ENCODE data around the gene TMEM147.

The TMEM147 gene

GRCh38 chr19:35506011-35506410, 39.4 kb upstream of the TMEM147 start:
- no peak for ATAC-seq (ENCODE audit: insufficient read depth, low read depth)

GRCh38 chr19:35507561-35507960, 37.9 kb upstream of the TMEM147 start:
- no peak for DNase-seq
- Histone ChIP-seq H3K27ac (ENCODE audit: low read length) (no peak overlapping the region), H2AFZ (ENCODE audit: low read depth, low read length) (no peak overlapping the region), H3K9ac (ENCODE audit: low read depth, low read length) (no peak overlapping the region), H3K27me3 (ENCODE audit: insufficient read depth, low read length, poor library complexity) (peaks cover 45% of the 10 kb centered on the region), H4K20me1 (ENCODE audit: insufficient read depth, low read length) (no peaks in the 10 kb centered on the region; the same call in 1 of the 2 replicates), H3K4me3 (ENCODE audit: low read depth in 1 of 2, low read length in 2 of 2) (no peak overlapping the region), H3K36me3 (ENCODE audit: insufficient read depth, low read length) (no peaks in the 10 kb centered on the region), H3K9me3 (ENCODE audit: insufficient read depth, low read length, severe bottlenecking) (no peaks in the 10 kb centered on the region), H3K4me1 (ENCODE audit: insufficient read depth, low read length) (no peaks in the 10 kb centered on the region), H3K4me2 (ENCODE audit: insufficient read depth, low read length) (no peak overlapping the region), H3K79me2 (ENCODE audit: insufficient read depth, low read length) (no peaks in the 10 kb centered on the region)
- ATAC-seq (ENCODE audit: insufficient read depth, low read depth), result no peak
- TF ChIP-seq EZH2 (IDR thresholded peaks at IDR 0.05; ENCODE audit: borderline replicate concordance, low read depth, low read length, severe bottlenecking), result no peak
- TF ChIP-seq CTCF (IDR thresholded peaks at IDR 0.05; ENCODE audit: borderline replicate concordance, extremely low read depth, low read length, poor library complexity, severe bottlenecking), result no peak

More at GRCh38 chr19:35506011-35506410, 39.4 kb upstream of the TMEM147 start:
- H3K4me1 ChIP-seq (ENCODE audit: insufficient read depth, low read length), result no peaks in the 10 kb centered on the region
- H3K9me3 ChIP-seq (ENCODE audit: insufficient read depth, low read length, severe bottlenecking), result no peaks in the 10 kb centered on the region
- no peak overlapping the region for H2AFZ ChIP-seq (ENCODE audit: low read depth, low read length)
- no peak overlapping the region for H3K9ac ChIP-seq (ENCODE audit: low read depth, low read length)
- H3K27ac ChIP-seq (ENCODE audit: low read length), result no peak overlapping the region
- H3K27me3 ChIP-seq (ENCODE audit: insufficient read depth, low read length, poor library complexity), result peaks cover 45% of the 10 kb centered on the region
- TF ChIP-seq CTCF (IDR thresholded peaks at IDR 0.05; ENCODE audit: borderline replicate concordance, extremely low read depth, low read length, poor library complexity, severe bottlenecking) (no peak), EZH2 (IDR thresholded peaks at IDR 0.05; ENCODE audit: borderline replicate concordance, low read depth, low read length, severe bottlenecking) (no peak)
- no peak overlapping the region for H3K4me2 ChIP-seq (ENCODE audit: insufficient read depth, low read length)
- no peaks in the 10 kb centered on the region for H3K79me2 ChIP-seq (ENCODE audit: insufficient read depth, low read length)
- no peak overlapping the region for H3K4me3 ChIP-seq (ENCODE audit: low read depth in 1 of 2, low read length in 2 of 2)
- H3K36me3 ChIP-seq (ENCODE audit: insufficient read depth, low read length), result no peaks in the 10 kb centered on the region
- DNase-seq, result no peak
- no peaks in the 10 kb centered on the region; the same call in 1 of the 2 replicates for H4K20me1 ChIP-seq (ENCODE audit: insufficient read depth, low read length)

GRCh38 chr19:35508129-35508528, 37.3 kb upstream of the TMEM147 start:
- Histone ChIP-seq H3K4me3 (ENCODE audit: low read depth in 1 of 2, low read length in 2 of 2) (no peak overlapping the region), H3K27me3 (ENCODE audit: insufficient read depth, low read length, poor library complexity) (peaks cover 45% of the 10 kb centered on the region), H4K20me1 (ENCODE audit: insufficient read depth, low read length) (no peaks in the 10 kb centered on the region; the same call in 1 of the 2 replicates), H3K79me2 (ENCODE audit: insufficient read depth, low read length) (no peaks in the 10 kb centered on the region), H3K27ac (ENCODE audit: low read length) (no peak overlapping the region), H3K4me1 (ENCODE audit: insufficient read depth, low read length) (no peaks in the 10 kb centered on the region), H3K9me3 (ENCODE audit: insufficient read depth, low read length, severe bottlenecking) (no peaks in the 10 kb centered on the region), H3K36me3 (ENCODE audit: insufficient read depth, low read length) (no peaks in the 10 kb centered on the region), H2AFZ (ENCODE audit: low read depth, low read length) (no peak overlapping the region), H3K9ac (ENCODE audit: low read depth, low read length) (no peak overlapping the region), H3K4me2 (ENCODE audit: insufficient read depth, low read length) (no peak overlapping the region)
- DNase-seq (no peak), ATAC-seq (ENCODE audit: insufficient read depth, low read depth) (no peak)
- no peak for TF ChIP-seq CTCF (IDR thresholded peaks at IDR 0.05; ENCODE audit: borderline replicate concordance, extremely low read depth, low read length, poor library complexity, severe bottlenecking)
- no peak for TF ChIP-seq EZH2 (IDR thresholded peaks at IDR 0.05; ENCODE audit: borderline replicate concordance, low read depth, low read length, severe bottlenecking)

Data from DND-41 (cell line).